Adrenal gland (tissue), 19 donors: ENCODE data around the gene LMLN. TPM values are rescaled to one million over a fixed set of nuclear protein-coding genes. Genes with fewer than 3 reads are reported as not detected.

Source experiments
- DNase-seq, 7 donors: peaks; one replicate each; pipeline ENCODE4 v3.0.0-alpha.2; 2019 to 2020
- H3K27ac ChIP-seq, 5 donors: fragments of 200-600 bp; sonication (generic) in 4 of 5; 1 replicate in 3 of 5; 2 replicates in 2 of 5; pipeline versions ENCODE4 v1.5.1 to v1.8.0; 2016 to 2020; ENCODE audit warnings: mild to moderate bottlenecking in 1 of 5
- H3K27me3 ChIP-seq: fragments of 200-600 bp; 2 replicates; pipeline ENCODE4 v1.8.0; 2021
- H3K36me3 ChIP-seq, 2 donors: fragments of 200-600 bp; replicated peaks in 1 of 2; 1 replicate in 1 of 2; 2 replicates in 1 of 2; pipeline versions ENCODE4 v1.5.1 to v1.8.0; 2018 to 2022
- H3K4me1 ChIP-seq, 2 donors: fragments of 200-600 bp; replicated peaks in 1 of 2; 1 replicate in 1 of 2; 2 replicates in 1 of 2; pipeline versions ENCODE4 v1.5.1 to v1.8.0; 2018 to 2021
- H3K4me3 ChIP-seq, 4 donors: fragments of 200-600 bp; sonication (generic) in 3 of 4; one replicate each; pipeline ENCODE4 v1.5.1; 2016 to 2018
- H3K9me3 ChIP-seq, 3 donors: fragments of 200-600 bp; sonication (generic) in 1 of 3; replicated peaks in 1 of 3; 1 replicate in 2 of 3; 2 replicates in 1 of 3; pipeline versions ENCODE4 v1.5.1 to v1.8.0; 2016 to 2021
- CTCF ChIP-seq, 6 experiments: fragments of 450-650 bp in 4 of 6; fragments of 200-600 bp in 2 of 6; sonication (generic) in 1 of 6; IDR thresholded peaks; 1 replicate in 5 of 6; 2 replicates in 1 of 6; pipeline versions ENCODE4 v1.5.1 to v1.8.0; 2016 to 2021; ENCODE audit warnings: antibody characterized with exemption in 6 of 6, mild to moderate bottlenecking in 2 of 6, moderate library complexity in 1 of 6
- POLR2A ChIP-seq, 2 donors: fragments of 450-650 bp; IDR thresholded peaks; one replicate each; pipeline ENCODE4 v1.6.1; 2017; ENCODE audit warnings: antibody characterized with exemption in 2 of 2, mild to moderate bottlenecking in 2 of 2, moderate library complexity in 1 of 2
- WGBS, 4 donors: extraction: QIAGEN DNeasy Blood & Tissue Kit in 2 of 4; methylation state at CpG; one replicate each; pipeline versions ENCODE4 v1.1.5 to v1.1.7; 2013 to 2017; 5-methylcytosine and 5-hydroxymethylcytosine counted together
- intact Hi-C, 2 donors: fragments of 100-400 bp; cut with DNase I; formaldehyde crosslinking; loops; one replicate each; pipeline versions ENCODE4 v1.14.1 to v1.15.0; 2022 to 2023
- long read RNA-seq, 10 donors: library from polyadenylated mRNA in 3 of 10; unstranded in 2 of 10; stranded (forward) in 1 of 10; transcript quantifications; one replicate each; pipeline ENCODE4 v2.0.0 and lab custom pipeline, GENCODE V29; 2021 to 2026
- polyA plus RNA-seq, 3 donors: library from polyadenylated mRNA; stranded (reverse); fragments of 200-250 nt in 2 of 3; fragments of 350-450 nt in 1 of 3; fragmentation: Illumina TruSeq in 1 of 3; extraction: RNeasy Lipid Tissue Mini Kit (QIAGEN cat#74804) in 1 of 3; gene quantifications; one replicate each; pipeline ENCODE4 v1.2.3, GENCODE V29; 2013 to 2014
- total RNA-seq, 9 donors: library from RNA; depleted of rRNA in 4 of 9; stranded (reverse); fragments of >200 nt in 4 of 9; fragments of 120-200 nt in 1 of 9; fragmentation: NEBNext Ultra II Directional in 1 of 9; extraction: Animal tissue kit (Norgen Biotek cat#: 25700) in 1 of 9; gene quantifications; one replicate each; pipeline versions ENCODE4 v1.1.0 to v1.2.4, GENCODE V29; 2013 to 2023
- donor health status: healthy with polysubstance abuse.
- donor health status: Bipolar disorder and iron deficiency.
- donor health status: DM: yes; HTN: yes; CAD: no.
- donor health status: DM: no; HTN: no; CAD: no.
- donor health status: DM: no; HTN: no; CAD: no.
- donor health status: DM: yes; HTN: yes; CAD: no.

LMLN gene
- total RNA-seq: 10 to 100 TPM in 2 of 9 donors, 1 to 10 TPM in 7; 3.0 to 11.2 (median 6.6) TPM
- 1 to 10 TPM; 3.3 to 6.7 (median 3.6) TPM for polyA plus RNA-seq
- long read RNA-seq, donor 1: 0 reads
- long read RNA-seq, donor 2, partial matches to known transcripts: 0 of 1 reads
- long read RNA-seq, donor 2, other reads (novel, unspliced or antisense): 0 of 1 reads
- long read RNA-seq, donor 3, full-length matches to known transcripts: 1 of 1 reads
- long read RNA-seq, donor 3, partial matches to known transcripts: 0 of 1 reads
- long read RNA-seq, donor 3, other reads (novel, unspliced or antisense): 0 of 1 reads
- long read RNA-seq, donor 4, full-length matches to known transcripts: 1 of 1 reads
- long read RNA-seq, donor 4, partial matches to known transcripts: 0 of 1 reads
- long read RNA-seq, donor 4, other reads (novel, unspliced or antisense): 0 of 1 reads
- long read RNA-seq, donor 5, full-length matches to known transcripts: 3 of 3 reads
- long read RNA-seq, donor 5, partial matches to known transcripts: 0 of 3 reads
- long read RNA-seq, donor 5, other reads (novel, unspliced or antisense): 0 of 3 reads
- long read RNA-seq, donor 6, partial matches to known transcripts: 0 of 1 reads
- long read RNA-seq, donor 6, other reads (novel, unspliced or antisense): 1 of 1 reads
- long read RNA-seq, donor 7: 0 reads
- long read RNA-seq, donor 8, partial matches to known transcripts: 0 of 2 reads
- long read RNA-seq, donor 8, other reads (novel, unspliced or antisense): 0 of 2 reads
- long read RNA-seq, donor 9: 0 reads
- long read RNA-seq, donor 10: 0 reads

GRCh38 chr3:197959891-197960693 lies at the start of gene LMLN:
LMLN (plus strand) TSS chr3:197960217; CDS start chr3:197960246, 29 bp downstream.
- intact Hi-C loops: no loop called here
- H3K27me3 ChIP-seq: no peaks in the 10 kb centered on the region
- peak within 1 kb of the TSS in 3 of 4 donors; percentile 7 to 90 (median 80) for H3K4me3 ChIP-seq
- TF ChIP-seq CTCF (IDR thresholded peaks at IDR 0.05): peak in 1 of 6 experiments; percentile 1
- peak; percentile 52 to 83 for TF ChIP-seq POLR2A (IDR thresholded peaks at IDR 0.05)
- 0 to 1% (median 0%) methylated on average over 10 to 62 of the region's 62 CpGs for WGBS, 4 donors
- DNase-seq: peak; percentile 96 to 98 (median 97)
- H3K4me1 ChIP-seq: peaks cover 11 to 28% of the 10 kb centered on the region in 2 donors
- H3K36me3 ChIP-seq: peaks cover 0 to 20% of the 10 kb centered on the region in 2 donors
- H3K27ac ChIP-seq: peak within 1 kb of the TSS; percentile 62 to 92 (median 71)
- H3K9me3 ChIP-seq: no peaks in the 10 kb centered on the region

GRCh38 chr3:197912741-197913476 lies 47.1 kb upstream of the LMLN start:
- intact Hi-C loops: no loop called here
- H3K9me3 ChIP-seq: no peaks in the 10 kb centered on the region
- DNase-seq: peak; percentile 39 to 75 (median 71)

More at GRCh38 chr3:197912741-197913476, 47.1 kb upstream of the LMLN start:
- H3K27me3 ChIP-seq: no peaks in the 10 kb centered on the region
- peak overlapping the region; percentile 25 to 88 (median 63) for H3K27ac ChIP-seq
- peak overlapping the region in 1 of 4 donors; percentile 51 for H3K4me3 ChIP-seq
- H3K36me3 ChIP-seq: no peaks in the 10 kb centered on the region
- WGBS, 4 donors: 45 to 52% (median 50%) methylated on average over 30 to 33 of the region's 33 CpGs
- no peak for TF ChIP-seq CTCF (IDR thresholded peaks at IDR 0.05)
- TF ChIP-seq POLR2A (IDR thresholded peaks at IDR 0.05): peak in 1 of 2 donors; percentile 58
- peaks cover 0 to 7% of the 10 kb centered on the region in 2 donors for H3K4me1 ChIP-seq
